NCI-H82 treated with DMSO at 0.1 percent for 48 hours (cell line): ENCODE data around the gene LBHD1.
"Not testable (repeated sequence)": the region's sequence is repeated elsewhere in the genome, so short reads cannot be mapped to it uniquely, and the experiment has no call there.

ENCODE experiments used
- DNase-seq: peaks from one replicate; lab custom pipeline; 2025; ENCODE audit not compliant: unreplicated experiment; lab: John Stamatoyannopoulos, UW

Gene LBHD1

DNA sequence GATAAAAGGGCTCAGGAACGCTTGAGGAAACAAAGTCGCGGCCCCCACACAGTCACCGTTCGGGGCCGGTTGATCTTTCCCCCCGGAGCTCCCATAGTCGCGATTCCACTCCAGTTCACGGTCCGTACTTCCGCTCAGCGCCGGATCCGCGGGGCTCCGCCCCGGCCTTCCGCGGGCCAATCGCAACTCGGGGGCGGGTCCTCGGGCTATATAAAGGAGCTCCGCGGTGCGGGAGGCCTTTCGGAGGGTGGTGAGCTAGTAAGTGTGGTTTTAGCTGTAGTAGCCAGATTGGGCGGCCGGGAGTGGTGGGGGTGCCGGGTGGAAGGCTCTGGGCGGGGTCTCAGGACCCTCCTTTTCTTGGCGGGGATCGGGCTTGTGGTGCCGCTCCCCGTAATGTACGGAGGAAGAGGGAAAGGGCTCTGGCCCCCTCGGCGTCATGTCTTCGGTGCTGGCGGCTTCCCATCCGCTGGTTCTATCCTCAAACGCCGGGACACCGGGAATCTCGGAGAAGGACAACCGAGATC, 6.9 kb downstream of the LBHD1 start, which contains the start of the genes C11orf98 and CSKMT:
C11orf98 (minus strand) TSS at position 136 of the 524 bp plus-strand sequence; CDS start at position 95, 41 bp downstream.
CSKMT (plus strand) TSS at position 238 of the 524 bp plus-strand sequence. CDS start 568 bp downstream, outside the sequence.
- DNase-seq: peak; percentile 82

GRCh38 chr11:62664405-62665074, 7.5 kb downstream of the LBHD1 start:
- DNase-seq: peak; percentile 32

DNA sequence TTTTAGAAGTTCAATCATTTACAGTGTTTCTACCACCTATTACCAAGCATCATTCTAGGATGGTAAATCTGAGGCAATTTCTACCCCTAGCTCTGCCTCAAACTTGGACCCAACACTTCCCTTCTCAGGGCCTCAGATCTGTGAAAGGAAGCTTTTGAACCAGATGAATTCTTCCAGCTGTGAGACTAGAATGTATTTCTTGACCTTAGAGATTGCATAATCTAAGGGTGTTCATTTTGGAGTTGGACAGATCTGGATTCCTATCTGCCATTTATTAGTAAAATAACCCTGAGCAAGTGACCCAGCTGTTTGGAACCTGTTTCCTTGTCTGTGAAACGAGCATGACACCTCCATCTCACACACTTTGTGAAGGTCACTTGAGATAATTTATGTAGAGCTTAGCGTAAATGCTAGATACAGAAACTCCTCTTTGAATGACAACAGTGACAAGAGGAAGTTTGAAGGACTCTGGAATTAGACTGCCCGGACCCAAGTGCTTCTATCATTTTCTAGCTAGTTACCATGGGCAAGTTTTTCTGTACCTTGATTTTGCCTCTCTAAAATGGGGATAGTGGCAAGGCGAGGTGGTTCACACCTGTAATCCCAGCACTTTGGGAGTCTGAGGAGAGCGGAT, 15.2 kb downstream of the LBHD1 start:
- DNase-seq: no peak

DNA sequence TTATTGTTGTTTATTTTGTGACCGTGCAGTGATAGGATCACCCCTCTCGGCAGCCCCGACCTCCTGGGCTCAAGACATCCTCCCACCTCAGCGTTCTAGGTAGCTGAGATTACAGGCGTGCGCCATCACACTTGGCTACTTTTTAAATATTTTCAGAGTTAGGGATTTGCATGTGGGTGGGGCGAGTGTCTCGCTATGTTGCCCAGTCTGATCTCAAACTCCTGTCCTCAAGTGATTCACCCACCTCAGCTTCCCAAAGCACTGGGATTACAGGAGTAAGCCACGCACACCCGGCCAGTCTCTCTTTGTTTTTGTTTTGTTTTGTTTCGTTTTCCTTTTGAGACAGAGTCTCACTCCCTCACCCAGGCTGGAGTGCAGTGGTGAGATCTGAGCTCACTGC, 17.8 kb downstream of the LBHD1 start:
- DNase-seq: no peak

DNA sequence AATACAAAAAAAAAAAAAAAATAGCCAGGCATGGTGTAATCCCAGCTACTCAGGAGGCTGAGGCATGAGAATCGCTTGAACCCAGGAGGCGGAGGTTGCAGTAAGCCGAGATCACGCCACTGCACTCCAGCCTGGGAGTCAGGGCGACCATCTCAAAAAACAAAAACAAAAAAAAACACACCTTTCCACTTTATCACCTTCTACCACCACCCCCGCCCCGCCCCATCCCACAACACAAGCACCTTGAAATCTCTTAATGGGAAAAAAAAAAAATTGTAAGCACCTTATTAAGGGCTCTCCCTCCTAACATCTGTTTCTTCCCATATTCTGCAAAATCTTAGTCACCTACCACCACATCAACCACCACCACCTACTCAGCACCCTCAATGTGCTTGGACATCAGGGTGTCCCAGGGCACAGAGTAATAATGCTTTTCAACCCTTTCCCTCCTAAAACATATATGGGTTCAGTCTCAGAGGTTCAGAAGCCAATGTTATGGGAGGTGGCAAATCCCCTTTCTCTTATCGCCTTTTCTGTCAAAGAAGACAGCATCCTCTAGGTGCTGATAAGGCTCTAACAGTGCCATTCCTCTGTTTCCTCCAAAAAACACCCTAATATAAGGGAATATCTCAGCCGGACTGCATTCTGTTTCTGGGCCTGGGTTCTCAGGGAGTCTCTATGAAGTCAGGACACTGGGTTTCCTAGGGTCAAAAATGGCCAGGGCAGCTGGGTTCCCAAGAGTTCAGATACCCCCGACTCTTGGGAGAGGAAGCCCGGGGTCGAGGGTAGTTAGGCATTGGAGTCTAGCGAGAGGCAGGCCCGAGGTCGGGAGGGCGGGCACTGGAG, 19.7 kb downstream of the LBHD1 start:
- DNase-seq: no peak

- DNase-seq: not testable (repeated sequence)
Measured at GRCh38 chr11:62650283-62650682, 21.8 kb downstream of the LBHD1 start.

GRCh38 chr11:62649486-62649885, 22.6 kb downstream of the LBHD1 start:
- no peak for DNase-seq

DNA sequence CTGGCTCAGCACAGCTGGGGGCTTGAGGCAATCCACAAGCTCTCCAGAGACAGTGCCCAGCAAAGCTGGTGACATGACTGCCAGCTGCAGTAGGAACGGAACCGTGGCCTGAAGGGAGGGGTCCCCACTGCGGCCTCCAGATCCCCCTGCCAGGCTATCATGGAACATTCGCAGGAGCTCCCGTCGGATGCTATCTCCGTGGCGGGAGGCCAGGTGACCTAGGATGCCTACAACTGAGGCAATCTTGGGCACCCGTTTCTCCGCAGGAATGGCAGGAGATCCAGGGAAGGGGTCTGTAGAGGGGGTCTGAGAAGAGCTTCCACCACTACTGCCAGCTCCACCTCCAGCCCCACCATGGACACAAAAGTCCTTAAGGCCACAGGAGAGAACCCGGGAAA, 23.1 kb downstream of the LBHD1 start:
- DNase-seq: no peak

- DNase-seq: no peak
Measured at GRCh38 chr11:62648185-62648966, 23.7 kb downstream of the LBHD1 start.

GRCh38 chr11:62647609-62648005, 24.5 kb downstream of the LBHD1 start:
- no peak for DNase-seq

GRCh38 chr11:62646825-62647608, 25.1 kb downstream of the LBHD1 start:
- no peak for DNase-seq

GRCh38 chr11:62645946-62646824, 25.9 kb downstream of the LBHD1 start, which contains the start of gene GANAB:
GANAB (minus strand) TSS chr11:62646613; CDS start chr11:62646599, 14 bp downstream.
- peak; percentile 93 for DNase-seq

DNA sequence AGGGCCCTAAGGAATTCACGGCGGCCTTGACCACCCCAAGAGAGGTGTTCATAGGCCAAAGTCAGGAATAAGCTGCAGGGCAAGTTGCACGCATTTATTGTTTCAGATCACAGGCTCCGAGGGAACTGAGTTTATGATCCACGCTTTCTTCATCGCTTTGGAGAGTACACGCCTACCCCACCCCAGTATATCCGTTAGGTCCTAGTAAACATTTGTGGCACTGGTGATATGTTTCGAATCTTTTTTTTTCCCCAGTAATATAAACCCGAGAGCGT, 26.5 kb downstream of the LBHD1 start:
- no peak for DNase-seq

- DNase-seq: no peak
Measured at GRCh38 chr11:62644220-62644619, 27.8 kb downstream of the LBHD1 start.

- no peak for DNase-seq
Measured at GRCh38 chr11:62632492-62632891, 39.6 kb downstream of the LBHD1 start.

GRCh38 chr11:62627713-62628112, 44.4 kb downstream of the LBHD1 start:
- no peak for DNase-seq

GRCh38 chr11:62622476-62623089, 49.5 kb downstream of the LBHD1 start:
- DNase-seq: no peak
